ENCODE measurements around the gene ENOPH1. TPM values are rescaled to one million over a fixed set of nuclear protein-coding genes. Genes with fewer than 3 reads are reported as not detected.

Gene ENOPH1
- total RNA-seq, 3 donors from 2014 or later (not counting 1 experiment from before 2014, with no cell fraction given), result 21.0 to 26.1 (median 25.0) TPM

DNA sequence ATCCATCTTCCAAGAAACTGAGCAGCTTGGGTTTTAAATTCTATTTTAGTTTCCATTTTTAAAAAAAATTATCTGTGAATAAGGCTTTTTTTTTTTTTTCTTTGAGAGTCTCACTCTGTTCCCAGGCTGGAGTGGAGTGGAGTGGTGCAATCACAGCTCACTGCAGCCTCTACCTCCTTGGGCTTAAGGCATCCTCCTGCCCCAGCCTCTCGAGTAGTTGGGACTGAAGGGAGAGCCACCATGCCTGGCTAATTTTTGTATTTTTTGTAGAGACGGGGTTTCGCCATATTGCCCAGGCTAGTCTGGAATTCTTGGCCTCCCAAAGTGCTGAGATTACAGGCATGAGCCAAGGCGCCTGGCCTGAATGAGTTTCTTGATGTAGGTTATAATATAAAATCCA lies 1.4 kb downstream of the ENOPH1 start:
- Histone ChIP-seq H3K27me3 (ENCODE audit: control insufficient read depth, insufficient read depth, low read length) (no peaks in the 10 kb centered on the region), H3K36me3 (ENCODE audit: control insufficient read depth, insufficient read depth, low read length) (peaks cover 3% of the 10 kb centered on the region), H3K4me3 (ENCODE audit: low read length) (no peak overlapping the region), H3K4me1 (ENCODE audit: control insufficient read depth, insufficient read depth, low read length) (peaks cover 14% of the 10 kb centered on the region), H3K27ac (ENCODE audit: low read length) (no peak overlapping the region), H3K9me3 (ENCODE audit: control insufficient read depth, insufficient read depth, low read length) (no peaks in the 10 kb centered on the region)
- TF ChIP-seq, protein P1, sequence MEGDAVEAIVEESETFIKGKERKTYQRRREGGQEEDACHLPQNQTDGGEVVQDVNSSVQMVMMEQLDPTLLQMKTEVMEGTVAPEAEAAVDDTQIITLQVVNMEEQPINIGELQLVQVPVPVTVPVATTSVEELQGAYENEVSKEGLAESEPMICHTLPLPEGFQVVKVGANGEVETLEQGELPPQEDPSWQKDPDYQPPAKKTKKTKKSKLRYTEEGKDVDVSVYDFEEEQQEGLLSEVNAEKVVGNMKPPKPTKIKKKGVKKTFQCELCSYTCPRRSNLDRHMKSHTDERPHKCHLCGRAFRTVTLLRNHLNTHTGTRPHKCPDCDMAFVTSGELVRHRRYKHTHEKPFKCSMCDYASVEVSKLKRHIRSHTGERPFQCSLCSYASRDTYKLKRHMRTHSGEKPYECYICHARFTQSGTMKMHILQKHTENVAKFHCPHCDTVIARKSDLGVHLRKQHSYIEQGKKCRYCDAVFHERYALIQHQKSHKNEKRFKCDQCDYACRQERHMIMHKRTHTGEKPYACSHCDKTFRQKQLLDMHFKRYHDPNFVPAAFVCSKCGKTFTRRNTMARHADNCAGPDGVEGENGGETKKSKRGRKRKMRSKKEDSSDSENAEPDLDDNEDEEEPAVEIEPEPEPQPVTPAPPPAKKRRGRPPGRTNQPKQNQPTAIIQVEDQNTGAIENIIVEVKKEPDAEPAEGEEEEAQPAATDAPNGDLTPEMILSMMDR (IDR thresholded peaks at IDR 0.05), result no peak
- Mint-ChIP-seq H3K4me3 (peak overlapping the region; percentile 100), H3K27me3 (ENCODE audit: low read depth in 2 of 2) (no peaks in the 10 kb centered on the region), H3K9me3 (no peaks in the 10 kb centered on the region), H3K36me3 (peaks cover 16% of the 10 kb centered on the region), H3K4me1 (peaks cover 45 to 54% of the 10 kb centered on the region in 2 donors), H3K27ac (peak overlapping the region; percentile 96)
- ATAC-seq (no peak), DNase-seq (no peak)
- intact Hi-C loops (cut with micrococcal nuclease), result no loop called here
- 90% methylated on average over 3 of the region's 4 CpGs for WGBS (ENCODE audit: insufficient coverage)

DNA sequence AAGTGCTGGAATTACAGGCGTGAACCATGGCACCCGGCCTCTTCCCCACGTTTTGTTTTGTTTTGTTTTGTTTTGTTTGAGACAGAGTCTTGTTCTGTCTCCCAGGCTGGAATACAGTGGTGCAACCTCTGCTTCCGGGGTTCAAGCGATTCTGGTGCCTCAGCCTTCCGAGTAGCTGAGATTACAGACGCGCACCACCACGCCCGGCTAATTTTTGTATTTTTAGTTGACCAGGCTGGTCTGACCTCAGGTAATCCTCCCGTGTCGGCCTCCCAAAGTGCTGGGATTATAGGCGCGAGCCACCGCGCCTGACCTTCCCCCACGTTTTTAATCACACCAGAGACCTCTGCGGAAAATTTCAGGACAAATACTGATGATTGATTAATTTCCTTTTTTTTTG lies 2.2 kb downstream of the ENOPH1 start:
- Mint-ChIP-seq H3K4me1 (peaks cover 45 to 54% of the 10 kb centered on the region in 2 donors), H3K36me3 (peaks cover 8% of the 10 kb centered on the region), H3K27me3 (ENCODE audit: low read depth in 2 of 2) (no peaks in the 10 kb centered on the region), H3K4me3 (peak overlapping the region; percentile 21), H3K9me3 (no peaks in the 10 kb centered on the region), H3K27ac (peak overlapping the region in 1 of 2 donors; percentile 96)
- ATAC-seq (no peak), DNase-seq (no peak)
- Histone ChIP-seq H3K27ac (ENCODE audit: low read length) (no peak overlapping the region), H3K9me3 (ENCODE audit: control insufficient read depth, insufficient read depth, low read length) (no peaks in the 10 kb centered on the region), H3K4me1 (ENCODE audit: control insufficient read depth, insufficient read depth, low read length) (peaks cover 11% of the 10 kb centered on the region), H3K4me3 (ENCODE audit: low read length) (no peak overlapping the region), H3K27me3 (ENCODE audit: control insufficient read depth, insufficient read depth, low read length) (no peaks in the 10 kb centered on the region), H3K36me3 (ENCODE audit: control insufficient read depth, insufficient read depth, low read length) (peaks cover 2% of the 10 kb centered on the region)
- intact Hi-C loops (cut with micrococcal nuclease), result no loop called here
- TF ChIP-seq, protein P1 (IDR thresholded peaks at IDR 0.05), result no peak
- WGBS (ENCODE audit: insufficient coverage), result 95% methylated on average over 17 of the region's 18 CpGs

DNA sequence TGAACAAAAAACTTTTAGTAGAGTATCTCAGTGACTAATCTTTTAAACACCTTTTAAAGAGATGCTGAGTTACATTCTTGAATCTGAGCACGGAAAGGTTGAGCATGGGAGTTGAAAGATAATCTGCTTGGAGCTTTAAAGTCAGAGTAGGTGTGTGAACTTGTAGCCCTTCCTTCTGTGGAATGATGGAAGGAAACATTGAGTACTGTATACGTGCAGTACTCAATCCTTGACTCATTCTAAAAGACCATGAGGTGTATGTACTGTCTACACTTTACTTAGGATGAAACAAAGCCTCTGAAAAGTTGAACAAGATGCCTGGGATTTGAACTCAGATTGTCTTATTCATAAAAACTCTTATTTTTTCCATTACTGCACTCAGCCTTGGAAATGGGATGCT lies 3.4 kb downstream of the ENOPH1 start:
- Mint-ChIP-seq H3K27ac (no peak overlapping the region), H3K4me3 (no peak overlapping the region), H3K9me3 (no peaks in the 10 kb centered on the region), H3K4me1 (peaks cover 36 to 44% of the 10 kb centered on the region in 2 donors), H3K36me3 (peaks cover 7% of the 10 kb centered on the region), H3K27me3 (ENCODE audit: low read depth in 2 of 2) (no peaks in the 10 kb centered on the region)
- H3K4me3 ChIP-seq (ENCODE audit: low read length), result no peak overlapping the region
- H3K27ac ChIP-seq (ENCODE audit: low read length), result no peak overlapping the region
- H3K36me3 ChIP-seq (ENCODE audit: control insufficient read depth, insufficient read depth, low read length), result peaks cover 2% of the 10 kb centered on the region
- H3K27me3 ChIP-seq (ENCODE audit: control insufficient read depth, insufficient read depth, low read length), result no peaks in the 10 kb centered on the region
- DNase-seq (no peak), ATAC-seq (no peak)
- TF ChIP-seq, protein P1 (IDR thresholded peaks at IDR 0.05), result no peak
- H3K9me3 ChIP-seq (ENCODE audit: control insufficient read depth, insufficient read depth, low read length), result no peaks in the 10 kb centered on the region
- intact Hi-C loops (cut with micrococcal nuclease), result no loop called here
- H3K4me1 ChIP-seq (ENCODE audit: control insufficient read depth, insufficient read depth, low read length), result peaks cover 11% of the 10 kb centered on the region
- 86% methylated on average over 1 of the region's 2 CpGs for WGBS (ENCODE audit: insufficient coverage)

DNA sequence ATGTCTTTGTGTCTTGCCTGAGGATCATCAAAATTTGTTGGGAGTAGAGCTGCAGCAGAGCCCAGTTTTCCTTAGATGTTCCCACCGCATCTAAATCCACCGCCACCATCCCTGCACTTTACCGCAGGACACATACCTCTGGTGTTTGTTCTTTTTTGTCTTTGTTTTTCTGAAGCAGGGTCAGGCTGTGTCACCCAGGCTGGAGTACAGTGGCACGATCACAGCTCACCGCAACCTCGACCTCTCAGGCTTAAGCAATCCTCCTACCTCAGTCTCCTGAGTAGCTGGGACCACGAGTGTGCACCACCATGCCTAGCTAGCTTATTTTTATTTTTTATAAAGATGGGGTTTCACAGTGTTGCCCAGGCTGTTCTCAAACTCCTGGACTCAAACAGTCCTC lies 4.6 kb downstream of the ENOPH1 start:
- no peaks in the 10 kb centered on the region for H3K9me3 ChIP-seq (ENCODE audit: control insufficient read depth, insufficient read depth, low read length)
- no peak overlapping the region for H3K4me3 Mint-ChIP-seq
- TF ChIP-seq, protein P1 (IDR thresholded peaks at IDR 0.05), result no peak
- H3K36me3 ChIP-seq (ENCODE audit: control insufficient read depth, insufficient read depth, low read length), result peaks cover 2% of the 10 kb centered on the region
- WGBS (ENCODE audit: insufficient coverage), result 96% methylated on average over 7 of the region's 7 CpGs
- DNase-seq (no peak), ATAC-seq (no peak)
- H3K27me3 Mint-ChIP-seq (ENCODE audit: low read depth in 2 of 2), result no peaks in the 10 kb centered on the region
- intact Hi-C loops (cut with micrococcal nuclease), result no loop called here
- H3K4me3 ChIP-seq (ENCODE audit: low read length), result no peak overlapping the region
- H3K9me3 Mint-ChIP-seq, result no peaks in the 10 kb centered on the region
- no peaks in the 10 kb centered on the region for H3K27me3 ChIP-seq (ENCODE audit: control insufficient read depth, insufficient read depth, low read length)
- H3K4me1 Mint-ChIP-seq, result peaks cover 37 to 46% of the 10 kb centered on the region in 2 donors
- no peaks in the 10 kb centered on the region for H3K36me3 Mint-ChIP-seq
- H3K27ac Mint-ChIP-seq, result no peak overlapping the region
- peaks cover 11% of the 10 kb centered on the region for H3K4me1 ChIP-seq (ENCODE audit: control insufficient read depth, insufficient read depth, low read length)
- no peak overlapping the region for H3K27ac ChIP-seq (ENCODE audit: low read length)
